HFFc6 (cell line): ENCODE results near the gene SCN9A. TPM values are rescaled to one million over a fixed set of nuclear protein-coding genes. Genes with fewer than 3 reads are reported as not detected.

Source experiments
- DNase-seq: peaks from one replicate; pipeline ENCODE4 v3.0.0-alpha.2; 2018
- H3K27ac Mint-ChIP-seq: 2 replicates; pipeline ENCODE4 v1.8.0; 2020; ENCODE audit warnings: mild to moderate bottlenecking, mixed read lengths
- H3K27me3 Mint-ChIP-seq: 2 replicates; pipeline ENCODE4 v1.8.0; 2021; ENCODE audit warnings: mild to moderate bottlenecking, moderate library complexity, mixed read lengths; ENCODE audit not compliant: insufficient read depth
- H3K36me3 Mint-ChIP-seq: 2 replicates; pipeline ENCODE4 v1.8.0; 2021; ENCODE audit warnings: low read depth, mixed read lengths
- H3K4me1 Mint-ChIP-seq: 2 replicates; pipeline ENCODE4 v1.8.0; 2020; ENCODE audit warnings: low read depth, mixed read lengths
- H3K4me3 Mint-ChIP-seq: 2 replicates; pipeline ENCODE4 v1.8.0; 2020; ENCODE audit warnings: mild to moderate bottlenecking, moderate library complexity, mixed read lengths
- H3K9me3 Mint-ChIP-seq: 2 replicates; pipeline ENCODE4 v1.8.0; 2020; ENCODE audit warnings: mild to moderate bottlenecking, mixed read lengths
- total RNA-seq, 6 experiments: library from RNA; stranded (reverse); fragmentation: NEBNext Ultra II Directional; extraction: Animal tissue kit (Norgen Biotek cat#: 25700); gene quantifications; 2 replicates in 1 of 6; 3 replicates in 5 of 6; pipeline ENCODE4 v1.2.3, GENCODE V29; 2021
- TF ChIP-seq, protein P1 (sequence below): fragments of 200-600 bp; sonication (generic); IDR thresholded peaks from 2 replicates; pipeline ENCODE4 v1.5.0; 2021; ENCODE audit warnings: antibody characterized with exemption, mild to moderate bottlenecking

The SCN9A gene
- total RNA-seq, 6 experiments from 2014 or later: 41.1 to 66.1 (median 55.8) TPM

DNA sequence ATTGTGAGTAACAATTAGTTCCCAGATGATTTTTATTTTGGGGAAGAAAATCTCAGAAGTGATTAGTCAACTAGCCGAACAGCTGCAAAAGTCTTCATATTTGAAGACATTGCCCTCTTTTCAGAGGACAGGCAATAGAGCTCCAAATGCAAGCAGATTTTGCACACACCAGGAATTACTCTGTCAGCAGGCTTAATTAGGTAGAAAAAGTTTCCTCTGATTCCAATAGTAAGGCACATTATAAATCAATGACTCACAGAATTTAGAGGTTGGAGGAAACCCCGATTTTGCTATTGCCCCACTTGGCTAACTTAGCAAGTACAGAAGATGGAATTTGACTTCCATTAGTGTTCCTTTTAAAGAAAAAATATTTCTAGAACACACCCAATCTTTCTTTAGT lies 217.2 kb downstream of the SCN9A start:
- H3K4me1 Mint-ChIP-seq: no peaks in the 10 kb centered on the region
- H3K9me3 Mint-ChIP-seq: no peaks in the 10 kb centered on the region
- H3K4me3 Mint-ChIP-seq: no peak overlapping the region
- no peaks in the 10 kb centered on the region for H3K36me3 Mint-ChIP-seq
- DNase-seq: no peak
- TF ChIP-seq, protein P1, sequence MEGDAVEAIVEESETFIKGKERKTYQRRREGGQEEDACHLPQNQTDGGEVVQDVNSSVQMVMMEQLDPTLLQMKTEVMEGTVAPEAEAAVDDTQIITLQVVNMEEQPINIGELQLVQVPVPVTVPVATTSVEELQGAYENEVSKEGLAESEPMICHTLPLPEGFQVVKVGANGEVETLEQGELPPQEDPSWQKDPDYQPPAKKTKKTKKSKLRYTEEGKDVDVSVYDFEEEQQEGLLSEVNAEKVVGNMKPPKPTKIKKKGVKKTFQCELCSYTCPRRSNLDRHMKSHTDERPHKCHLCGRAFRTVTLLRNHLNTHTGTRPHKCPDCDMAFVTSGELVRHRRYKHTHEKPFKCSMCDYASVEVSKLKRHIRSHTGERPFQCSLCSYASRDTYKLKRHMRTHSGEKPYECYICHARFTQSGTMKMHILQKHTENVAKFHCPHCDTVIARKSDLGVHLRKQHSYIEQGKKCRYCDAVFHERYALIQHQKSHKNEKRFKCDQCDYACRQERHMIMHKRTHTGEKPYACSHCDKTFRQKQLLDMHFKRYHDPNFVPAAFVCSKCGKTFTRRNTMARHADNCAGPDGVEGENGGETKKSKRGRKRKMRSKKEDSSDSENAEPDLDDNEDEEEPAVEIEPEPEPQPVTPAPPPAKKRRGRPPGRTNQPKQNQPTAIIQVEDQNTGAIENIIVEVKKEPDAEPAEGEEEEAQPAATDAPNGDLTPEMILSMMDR: no peak
- H3K27me3 Mint-ChIP-seq: peaks cover 11% of the 10 kb centered on the region
- no peak overlapping the region for H3K27ac Mint-ChIP-seq

DNA sequence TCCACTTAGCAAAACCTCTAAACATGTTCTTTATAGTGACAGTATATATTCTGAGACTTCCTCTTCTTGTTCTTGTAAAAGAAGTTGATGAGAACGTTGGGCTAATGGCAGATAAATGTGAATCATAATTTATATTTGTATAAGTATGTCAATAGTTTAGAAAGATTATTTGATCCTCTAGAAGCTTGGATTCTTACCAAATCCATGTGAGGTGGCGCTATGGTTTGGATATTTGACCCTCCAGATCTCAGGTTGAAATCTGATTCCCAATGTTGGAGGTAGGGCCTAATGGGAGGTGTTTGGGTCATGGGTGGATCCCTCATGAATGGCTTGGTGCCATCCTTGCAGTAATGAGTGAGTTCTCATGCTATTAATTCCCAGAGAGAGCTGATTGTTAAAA lies 218.2 kb downstream of the SCN9A start:
- Mint-ChIP-seq H3K27me3 (peaks cover 10% of the 10 kb centered on the region), H3K4me1 (no peaks in the 10 kb centered on the region), H3K9me3 (no peaks in the 10 kb centered on the region), H3K36me3 (no peaks in the 10 kb centered on the region), H3K27ac (no peak overlapping the region), H3K4me3 (no peak overlapping the region)
- TF ChIP-seq, protein P1: no peak
- DNase-seq: no peak

DNA sequence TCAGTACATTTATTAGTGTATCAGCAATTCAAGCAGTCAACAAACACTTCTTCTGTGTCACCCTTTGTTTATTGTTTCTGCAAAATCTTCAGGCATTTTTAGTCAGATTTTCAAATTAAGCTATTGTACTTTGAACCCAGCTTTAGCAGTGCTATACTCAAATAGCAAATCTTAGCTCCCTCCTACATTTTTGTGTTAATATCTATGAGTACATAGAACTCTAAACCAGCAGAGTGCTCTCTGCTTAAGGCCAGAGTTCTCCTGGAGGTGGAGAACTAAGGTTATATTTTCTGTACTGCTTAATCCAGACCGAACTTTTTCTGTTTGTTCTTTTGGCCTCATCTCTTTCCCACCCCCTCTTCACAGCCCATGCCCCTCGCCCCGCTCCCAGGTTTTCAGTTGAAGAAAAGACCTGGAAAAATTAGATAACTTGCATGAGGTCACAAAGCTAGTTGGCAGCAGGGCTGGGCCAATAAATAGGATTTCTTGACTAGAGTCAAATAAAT lies 218.7 kb downstream of the SCN9A start:
- Mint-ChIP-seq H3K36me3 (no peaks in the 10 kb centered on the region), H3K9me3 (no peaks in the 10 kb centered on the region), H3K27ac (no peak overlapping the region), H3K4me1 (no peaks in the 10 kb centered on the region), H3K27me3 (peaks cover 8% of the 10 kb centered on the region), H3K4me3 (no peak overlapping the region)
- TF ChIP-seq, protein P1: no peak
- no peak for DNase-seq

DNA sequence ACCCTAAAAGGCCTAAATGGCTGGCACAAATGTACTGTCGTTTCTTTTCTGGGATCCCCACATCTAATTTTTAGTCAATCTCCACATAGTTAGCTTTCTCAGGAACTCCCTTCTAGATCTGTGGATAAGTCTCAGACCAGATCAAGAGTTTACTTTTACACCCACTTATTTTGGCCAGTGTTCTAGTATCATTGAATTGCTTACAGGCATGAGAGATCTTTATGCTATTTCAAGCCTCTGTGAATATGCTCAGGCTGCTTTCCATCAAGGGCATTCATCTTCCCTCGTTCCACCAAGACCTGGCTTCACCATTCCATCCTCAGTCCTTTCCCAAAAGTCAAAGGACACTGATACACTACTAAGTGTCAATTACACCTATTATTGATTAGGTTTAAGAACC lies 220.2 kb downstream of the SCN9A start:
- Mint-ChIP-seq H3K4me3 (no peak overlapping the region), H3K27me3 (peaks cover 8% of the 10 kb centered on the region), H3K9me3 (no peaks in the 10 kb centered on the region), H3K4me1 (no peaks in the 10 kb centered on the region), H3K27ac (no peak overlapping the region), H3K36me3 (no peaks in the 10 kb centered on the region)
- TF ChIP-seq, protein P1: no peak
- DNase-seq: no peak

DNA sequence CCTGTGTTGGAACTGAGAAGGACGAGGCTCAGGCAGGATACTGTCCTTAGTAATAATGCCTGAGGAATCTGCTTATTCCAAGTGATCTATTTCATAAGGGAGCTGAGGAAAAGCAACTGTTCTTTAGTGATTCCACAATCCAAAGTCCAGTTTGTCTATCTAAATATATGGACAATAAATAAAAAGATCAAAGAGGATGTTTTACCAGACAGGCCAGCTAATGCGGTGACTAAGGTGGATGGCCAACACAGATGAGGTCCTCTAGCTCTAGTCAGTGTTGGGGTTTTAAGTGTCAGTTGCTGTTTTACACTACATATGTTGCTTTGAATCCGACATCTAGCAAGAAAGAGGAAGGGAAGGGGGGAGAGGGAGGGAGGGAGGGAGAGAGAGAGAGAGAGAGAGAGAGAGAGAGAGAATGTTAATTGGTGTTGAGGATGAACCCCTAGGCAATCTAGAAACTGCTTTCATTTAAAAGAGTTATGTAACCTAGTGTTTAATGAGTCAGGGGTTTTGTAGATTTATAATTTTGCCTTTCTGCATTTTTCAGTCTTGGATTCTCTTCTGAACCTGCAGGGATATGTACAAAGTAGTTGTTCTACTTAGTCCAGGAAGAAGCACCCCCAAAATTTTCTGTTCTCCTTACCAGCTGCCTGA lies 220.9 kb downstream of the SCN9A start:
- TF ChIP-seq, protein P1: no peak
- Mint-ChIP-seq H3K27ac (no peak overlapping the region), H3K27me3 (peaks cover 8% of the 10 kb centered on the region), H3K36me3 (no peaks in the 10 kb centered on the region), H3K9me3 (no peaks in the 10 kb centered on the region), H3K4me1 (no peaks in the 10 kb centered on the region), H3K4me3 (no peak overlapping the region)
- no peak for DNase-seq
